Activated B cell treated with CpG ODN at 0.5 μM for 24 hours (primary cell): ENCODE results near the gene RAPSN. TPM values are rescaled to one million over a fixed set of nuclear protein-coding genes. Genes with fewer than 3 reads are reported as not detected.

Experiments used
- ATAC-seq: fragments of 200-7000 bp; cut with Tn5 transposase; one replicate; pipeline ENCODE4 v1.10.0; 2021; ENCODE audit warnings: low read depth, mild to moderate bottlenecking, moderate library complexity
- CTCF ChIA-PET: fragments of 350-600 bp; sonication (Branson Sonifier 250); formaldehyde crosslinking; loops from one replicate; lab custom pipeline; 2021; ENCODE audit warnings: antibody characterized with exemption; lab: Charles Lee
- POLR2A ChIA-PET: fragments of 350-600 bp; sonication (Branson Sonifier 250); formaldehyde crosslinking; loops from one replicate; lab custom pipeline; 2021; ENCODE audit warnings: antibody characterized with exemption; lab: Charles Lee
- DNase-seq: peaks from one replicate; pipeline ENCODE4 v3.0.0; 2022
- H3K27ac Mint-ChIP-seq: one replicate; pipeline ENCODE4 v1.8.0; 2020; ENCODE audit warnings: mixed read lengths
- H3K27me3 Mint-ChIP-seq: one replicate; pipeline ENCODE4 v1.8.0; 2021; ENCODE audit warnings: mixed read lengths
- H3K36me3 Mint-ChIP-seq: one replicate; pipeline ENCODE4 v1.8.0; 2021; ENCODE audit warnings: low read depth, mixed read lengths
- H3K4me1 Mint-ChIP-seq: one replicate; pipeline ENCODE4 v1.8.0; 2021; ENCODE audit warnings: mixed read lengths
- H3K4me3 Mint-ChIP-seq: one replicate; pipeline ENCODE4 v1.8.0; 2020; ENCODE audit warnings: mild to moderate bottlenecking, mixed read lengths
- H3K9me3 Mint-ChIP-seq: one replicate; pipeline ENCODE4 v1.8.0; 2020; ENCODE audit warnings: mixed read lengths
- CTCF ChIP-seq: fragments of 200-600 bp; IDR thresholded peaks from one replicate; pipeline ENCODE4 v1.8.0; 2022; ENCODE audit warnings: antibody characterized with exemption, mild to moderate bottlenecking
- intact Hi-C: fragments of 100-400 bp; cut with micrococcal nuclease; formaldehyde crosslinking; loops from one replicate; pipeline ENCODE4 v1.15.1; 2024
- total RNA-seq: library from RNA; stranded (reverse); gene quantifications from 2 replicates; pipeline ENCODE4 v1.2.3, GENCODE V29; 2022

RAPSN gene
- total RNA-seq, 1 donor from 2014 or later = 3.5 TPM

- ChIA-PET POLR2A (interaction anchor here (0.8 kb wide), 1 partner anchor 114 kb away, joined by 10 read pairs; no protein-coding TSS in a partner anchor), CTCF (interaction anchor here (1.2 kb wide), 1 partner anchor 17 kb away, joined by 3 read pairs; no protein-coding TSS in a partner anchor)
- intact Hi-C loops = no loop called here
- TF ChIP-seq CTCF = no peak
- Mint-ChIP-seq H3K4me3 (no peak overlapping the region), H3K4me1 (no peaks in the 10 kb centered on the region), H3K27me3 (no peaks in the 10 kb centered on the region), H3K36me3 (peaks cover 94% of the 10 kb centered on the region), H3K27ac (no peak overlapping the region), H3K9me3 (no peaks in the 10 kb centered on the region)
- DNase-seq (no peak), ATAC-seq (no peak)
These were observed 21.7 kb upstream of the RAPSN start for GRCh38 chr11:47470671-47471070.

- no peak overlapping the region for H3K4me3 Mint-ChIP-seq
- H3K9me3 Mint-ChIP-seq = no peaks in the 10 kb centered on the region
- intact Hi-C loops = no loop called here
- DNase-seq = no peak
- H3K4me1 Mint-ChIP-seq = no peaks in the 10 kb centered on the region
- no peaks in the 10 kb centered on the region for H3K27me3 Mint-ChIP-seq
- ChIA-PET CTCF (no interaction called here), POLR2A (interaction anchor here (0.8 kb wide), 1 partner anchor 115 kb away, joined by 10 read pairs; no protein-coding TSS in a partner anchor)
- H3K36me3 Mint-ChIP-seq = peaks cover 90% of the 10 kb centered on the region
- H3K27ac Mint-ChIP-seq = no peak overlapping the region
- no peak for ATAC-seq
- TF ChIP-seq CTCF = no peak
These were observed 20.6 kb upstream of the RAPSN start for GRCh38 chr11:47469361-47470179.

GRCh38 chr11:47468598-47469214, 19.8 kb upstream of the RAPSN start:
- no peak overlapping the region for H3K27ac Mint-ChIP-seq
- H3K36me3 Mint-ChIP-seq = peaks cover 88% of the 10 kb centered on the region
- H3K9me3 Mint-ChIP-seq = no peaks in the 10 kb centered on the region
- no peaks in the 10 kb centered on the region for H3K27me3 Mint-ChIP-seq
- ChIA-PET CTCF (no interaction called here), POLR2A (no interaction called here)
- H3K4me3 Mint-ChIP-seq = no peak overlapping the region
- TF ChIP-seq CTCF = no peak
- DNase-seq (no peak), ATAC-seq (no peak)
- H3K4me1 Mint-ChIP-seq = no peaks in the 10 kb centered on the region
- intact Hi-C loops = no loop called here

DNA sequence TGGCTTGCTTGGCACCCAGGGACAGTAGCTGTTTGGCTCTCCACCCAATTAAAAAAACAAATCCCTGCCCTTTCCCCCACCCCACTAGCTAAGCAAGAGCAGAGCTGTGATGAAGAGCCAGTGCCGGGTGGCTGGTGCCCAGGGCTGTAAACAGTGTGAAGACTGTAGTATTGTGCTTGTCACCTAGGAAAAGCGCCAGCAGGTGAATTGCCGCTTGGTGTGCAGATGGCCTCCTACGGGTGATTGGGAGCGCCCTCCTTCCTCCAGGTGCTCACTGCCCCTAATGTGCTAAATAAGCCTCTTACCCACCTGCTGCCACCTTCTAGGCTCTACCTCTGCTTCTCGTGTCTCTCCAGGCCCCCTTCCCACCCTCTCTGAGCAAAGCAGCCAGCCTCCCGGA, 18.4 kb upstream of the RAPSN start:
- no peak for TF ChIP-seq CTCF
- H3K4me1 Mint-ChIP-seq = no peaks in the 10 kb centered on the region
- no peak for ATAC-seq
- H3K27ac Mint-ChIP-seq = no peak overlapping the region
- ChIA-PET CTCF (no interaction called here), POLR2A (no interaction called here)
- H3K9me3 Mint-ChIP-seq = no peaks in the 10 kb centered on the region
- no peak overlapping the region for H3K4me3 Mint-ChIP-seq
- H3K27me3 Mint-ChIP-seq = no peaks in the 10 kb centered on the region
- intact Hi-C loops = no loop called here
- no peak for DNase-seq
- H3K36me3 Mint-ChIP-seq = peaks cover 77% of the 10 kb centered on the region

DNA sequence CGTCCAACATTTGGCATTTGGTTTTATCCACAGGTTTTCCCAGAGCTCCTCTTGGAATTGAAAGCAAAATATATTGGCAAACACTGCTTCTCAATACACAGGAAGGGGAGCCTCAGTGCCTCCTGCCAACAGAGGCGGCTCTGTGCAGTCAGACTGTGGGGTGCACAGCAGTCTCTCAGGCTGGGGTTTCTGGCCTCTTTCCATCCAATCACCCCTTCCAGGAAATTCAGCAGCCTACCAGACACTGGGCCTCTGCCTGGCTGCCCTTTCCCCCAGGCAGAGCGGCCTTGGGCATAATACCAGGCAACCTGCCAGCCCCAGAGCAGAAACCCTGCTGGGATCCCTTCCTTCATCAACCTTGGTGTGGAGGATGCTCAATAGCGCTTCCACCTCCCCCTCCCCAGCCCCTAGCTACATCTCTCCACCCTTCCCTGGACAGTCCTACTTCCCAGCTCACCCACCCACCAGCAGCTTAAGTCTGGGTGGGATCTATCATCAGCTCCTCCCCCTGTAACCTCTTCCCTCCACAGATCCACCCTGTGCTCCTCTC, 17.8 kb upstream of the RAPSN start:
- intact Hi-C loops = no loop called here
- ChIA-PET CTCF (no interaction called here), POLR2A (no interaction called here)
- H3K36me3 Mint-ChIP-seq = peaks cover 73% of the 10 kb centered on the region
- TF ChIP-seq CTCF = no peak
- ATAC-seq = no peak
- peak overlapping the region; percentile 18 for H3K27ac Mint-ChIP-seq
- no peaks in the 10 kb centered on the region for H3K27me3 Mint-ChIP-seq
- H3K9me3 Mint-ChIP-seq = no peaks in the 10 kb centered on the region
- H3K4me1 Mint-ChIP-seq = no peaks in the 10 kb centered on the region
- H3K4me3 Mint-ChIP-seq = no peak overlapping the region
- no peak for DNase-seq
